ENCODE data around the gene BCL2L13.

Gene BCL2L13

DNA sequence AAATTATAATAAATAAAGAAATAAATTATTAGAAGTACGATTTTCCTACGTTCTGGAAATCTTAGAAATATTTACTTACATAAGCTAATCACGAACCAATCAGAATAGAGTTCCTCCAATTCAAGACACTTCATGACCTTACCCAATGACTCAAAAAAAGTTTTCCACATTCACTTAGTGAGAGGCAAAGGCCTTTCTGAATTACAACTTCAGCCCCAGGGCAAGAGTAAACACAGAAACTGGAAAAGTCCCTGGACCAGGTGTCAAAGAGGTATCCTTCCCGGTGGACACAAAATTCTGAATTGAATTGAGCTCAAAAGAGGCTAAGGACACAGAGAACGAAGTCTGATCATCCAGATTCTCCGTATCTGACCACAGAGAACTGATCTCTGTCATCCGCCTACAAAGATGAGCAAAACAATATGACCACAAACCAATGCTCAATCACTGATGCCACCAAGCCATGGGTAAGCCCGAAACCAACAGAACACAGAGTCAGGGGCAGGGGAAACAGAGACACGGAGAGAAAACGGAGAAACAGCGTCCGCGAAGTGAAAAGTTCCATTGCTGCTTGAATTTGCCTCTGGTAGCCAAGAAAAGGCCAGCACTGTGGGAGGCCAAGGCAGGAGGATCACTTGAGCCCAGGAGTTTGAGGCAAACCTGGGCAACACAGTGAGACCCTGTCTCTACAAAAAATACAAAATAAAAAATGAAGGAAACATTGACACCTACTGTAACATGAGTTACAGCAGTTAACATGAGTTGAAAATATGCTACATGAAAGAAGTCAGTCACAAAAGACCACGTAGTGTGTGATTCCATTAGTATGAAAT is 128.9 kb downstream of the BCL2L13 start:
- peak; percentile 38 to 61 for DNase-seq

DNA sequence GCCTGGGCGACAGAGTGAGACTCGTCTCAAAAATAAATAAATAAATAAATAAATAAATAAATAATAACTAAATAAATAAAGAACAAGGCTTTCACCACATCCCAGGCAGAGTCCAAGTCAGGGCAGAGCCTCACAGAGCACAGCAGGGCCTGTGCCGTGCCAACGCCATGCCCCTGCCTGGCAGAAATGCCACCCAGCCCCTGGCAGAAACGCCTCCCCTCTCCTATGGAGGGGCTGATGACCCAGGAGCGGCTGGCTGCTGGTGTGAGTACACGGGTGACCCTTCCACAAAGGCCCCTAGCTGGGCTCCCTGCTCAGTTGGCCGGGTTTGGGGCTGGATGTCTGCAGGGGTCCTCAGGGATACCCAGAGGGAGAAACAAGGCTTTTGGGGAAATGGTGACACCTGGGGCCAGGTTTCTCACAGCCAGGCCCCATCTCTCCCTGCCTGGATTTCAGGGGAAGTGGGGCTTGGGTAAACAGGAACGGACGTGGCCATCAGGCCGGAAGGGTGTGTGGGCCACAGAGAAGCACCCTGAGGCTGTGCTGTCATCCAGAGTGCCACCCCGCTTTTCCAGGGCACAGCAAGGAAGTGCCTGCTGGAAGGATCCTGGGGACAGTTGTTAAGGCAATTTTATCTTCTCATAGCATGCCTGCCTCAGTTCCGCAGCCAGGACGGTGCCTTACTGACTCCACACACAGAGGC is 130.6 kb downstream of the BCL2L13 start:
- peak; percentile 61 to 79 for DNase-seq

DNA sequence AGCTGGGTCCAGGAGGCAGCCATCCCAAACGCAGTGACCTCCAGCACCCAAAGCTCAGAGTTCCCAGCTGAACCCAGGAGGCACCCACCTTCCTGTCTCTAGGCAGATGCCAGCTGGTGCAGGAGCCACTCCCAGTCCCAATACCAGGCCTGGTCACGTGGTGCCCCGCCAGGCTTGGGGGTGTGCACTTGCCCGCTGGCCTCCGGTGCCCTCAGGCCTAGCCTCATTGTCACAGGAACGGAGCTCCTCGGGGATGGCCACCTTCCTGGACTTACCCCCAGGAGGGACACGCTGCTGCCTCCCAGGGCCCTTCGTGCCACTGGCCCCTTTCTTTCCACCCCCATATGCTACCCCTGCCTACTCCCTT is 131.1 kb downstream of the BCL2L13 start:
- DNase-seq, result no peak

DNA sequence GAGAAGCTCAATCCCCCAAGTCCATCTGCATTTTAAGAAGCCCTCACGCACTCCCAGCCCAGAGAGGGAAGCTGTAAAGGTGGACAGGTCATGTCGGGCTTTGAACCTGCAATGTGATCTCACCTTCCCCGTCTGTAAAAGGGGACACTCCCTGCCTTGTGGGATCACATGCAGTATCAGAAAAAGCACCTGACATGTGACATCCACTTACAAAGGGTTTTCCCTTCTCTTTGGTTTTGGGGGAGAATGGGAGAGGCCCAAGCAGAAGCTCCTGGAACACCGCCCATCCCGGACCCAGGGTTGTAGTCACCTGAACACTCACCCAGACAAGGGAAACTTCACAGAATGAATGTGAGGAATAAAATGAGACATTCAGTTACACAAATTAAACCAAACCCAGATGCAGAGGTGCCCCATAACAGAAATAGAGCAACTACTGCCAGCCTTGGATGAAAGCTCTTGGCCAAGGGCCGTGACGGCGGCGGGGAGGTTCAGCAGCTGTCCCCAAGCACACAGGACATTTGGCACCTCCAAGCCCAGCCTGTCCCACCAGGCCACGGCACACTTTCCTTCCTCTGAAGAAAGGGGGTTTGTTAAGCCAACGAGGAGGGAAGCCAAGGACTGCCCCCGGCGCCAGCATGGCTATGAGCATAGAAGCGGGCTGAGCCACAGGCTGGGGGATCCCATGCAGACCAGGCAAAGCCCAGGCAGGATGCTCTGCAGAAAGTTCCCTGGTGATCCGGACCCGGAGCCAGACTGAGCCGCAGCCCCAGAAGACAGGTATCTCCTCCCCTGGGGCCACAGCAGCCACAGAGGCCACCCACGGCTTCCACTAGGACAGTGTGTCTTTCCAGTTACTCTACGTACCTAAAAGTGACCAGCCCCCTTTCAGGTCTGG is 131.9 kb downstream of the BCL2L13 start:
- peak in 1 of 2 donors; percentile 29 for DNase-seq

DNA sequence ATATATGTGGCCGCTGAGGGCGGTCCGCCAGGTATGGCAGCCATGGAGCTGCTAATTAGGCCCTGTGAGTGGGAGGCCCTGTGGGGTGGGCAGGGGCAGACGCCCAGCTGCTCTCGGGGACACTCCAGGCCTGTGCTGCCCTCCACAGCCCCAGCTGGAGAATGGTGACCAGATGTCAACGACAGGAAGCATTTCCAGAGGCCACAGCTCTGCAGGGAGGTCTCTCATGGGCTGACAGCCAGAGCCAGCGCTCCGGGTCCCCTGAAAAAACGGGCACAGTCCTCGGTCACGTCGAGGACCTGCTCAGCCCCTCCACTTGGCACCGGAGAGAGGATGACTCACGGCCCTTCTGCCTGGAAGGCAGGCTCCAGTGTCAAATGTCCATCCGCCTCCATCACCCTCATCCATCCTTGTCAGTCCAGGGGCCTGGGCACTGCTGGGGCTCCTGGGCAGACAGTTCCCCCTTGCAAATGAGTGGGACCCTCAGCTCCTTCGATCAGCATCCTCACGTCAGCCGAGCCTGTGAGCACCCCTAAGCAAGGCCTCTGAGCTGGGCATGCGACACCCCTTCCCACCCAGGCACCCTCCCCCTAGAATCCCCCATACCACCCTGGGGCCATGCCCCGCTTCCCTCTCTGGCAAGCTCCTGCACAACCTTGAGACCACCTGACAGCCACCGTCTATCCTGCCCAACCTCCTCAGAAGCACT is 133.8 kb downstream of the BCL2L13 start:
- no peak for DNase-seq

DNA sequence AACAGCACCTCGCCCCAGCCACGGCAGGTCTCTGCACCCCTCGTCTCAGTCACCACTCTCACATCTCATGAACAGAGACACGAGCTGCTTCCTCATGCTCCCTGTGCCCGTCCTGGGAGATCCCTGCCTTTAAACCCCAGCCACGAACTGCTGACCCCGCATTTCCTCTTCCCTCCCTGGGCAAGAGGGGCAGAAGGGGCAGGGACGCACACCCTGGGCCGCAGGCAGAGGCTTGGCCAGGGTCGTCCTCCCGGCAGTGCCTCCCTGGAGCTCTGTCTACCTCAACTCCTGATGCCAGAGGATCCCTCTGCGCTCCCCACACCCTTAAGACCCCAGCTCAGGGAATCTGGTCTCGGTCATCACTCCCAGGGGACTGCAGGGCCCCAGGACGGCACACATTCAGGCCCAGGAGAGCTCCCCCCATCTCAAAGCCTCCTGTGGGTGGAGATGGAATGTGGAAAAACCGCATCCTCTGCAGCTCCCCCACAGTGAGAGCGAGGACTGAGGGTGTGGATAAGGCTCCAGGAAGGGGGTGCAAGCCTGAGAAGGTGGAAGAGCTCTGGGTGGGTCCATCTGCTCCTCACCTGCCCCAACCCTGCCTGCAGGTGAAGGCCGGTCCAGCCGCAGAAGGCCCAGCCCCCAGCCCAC is 134.5 kb downstream of the BCL2L13 start:
- peak; percentile 45 to 62 for DNase-seq

DNA sequence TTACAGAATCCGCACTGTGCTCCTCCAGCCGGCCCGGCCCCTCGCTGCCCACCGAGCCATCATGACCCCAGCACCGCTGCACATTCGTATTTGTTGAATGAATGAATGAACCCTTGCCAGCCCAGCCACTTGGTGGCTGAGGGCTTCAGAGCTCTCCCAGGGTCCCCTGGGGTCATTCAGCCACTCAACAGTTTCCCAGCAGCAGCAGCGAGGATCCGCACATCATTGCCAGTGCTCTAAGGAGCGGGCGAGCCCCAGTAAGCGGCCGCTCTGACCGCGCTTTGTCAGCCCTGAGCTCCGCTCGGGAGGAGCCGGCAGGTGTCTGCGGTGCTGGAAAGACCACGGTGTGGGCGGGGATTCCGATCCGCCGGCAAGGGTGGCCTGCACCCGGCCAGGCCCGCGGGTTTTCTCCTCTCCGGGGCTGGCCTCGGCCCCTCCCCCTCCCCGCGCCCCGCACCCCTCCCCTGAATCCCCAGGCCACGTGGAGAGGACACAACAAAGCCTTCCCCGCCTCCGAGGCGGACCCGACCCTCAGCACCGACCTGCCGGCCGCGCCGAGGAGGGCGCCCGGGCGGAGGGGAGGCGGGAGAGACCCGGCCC is 135.1 kb downstream of the BCL2L13 start:
- peak; percentile 32 to 45 for DNase-seq

DNA sequence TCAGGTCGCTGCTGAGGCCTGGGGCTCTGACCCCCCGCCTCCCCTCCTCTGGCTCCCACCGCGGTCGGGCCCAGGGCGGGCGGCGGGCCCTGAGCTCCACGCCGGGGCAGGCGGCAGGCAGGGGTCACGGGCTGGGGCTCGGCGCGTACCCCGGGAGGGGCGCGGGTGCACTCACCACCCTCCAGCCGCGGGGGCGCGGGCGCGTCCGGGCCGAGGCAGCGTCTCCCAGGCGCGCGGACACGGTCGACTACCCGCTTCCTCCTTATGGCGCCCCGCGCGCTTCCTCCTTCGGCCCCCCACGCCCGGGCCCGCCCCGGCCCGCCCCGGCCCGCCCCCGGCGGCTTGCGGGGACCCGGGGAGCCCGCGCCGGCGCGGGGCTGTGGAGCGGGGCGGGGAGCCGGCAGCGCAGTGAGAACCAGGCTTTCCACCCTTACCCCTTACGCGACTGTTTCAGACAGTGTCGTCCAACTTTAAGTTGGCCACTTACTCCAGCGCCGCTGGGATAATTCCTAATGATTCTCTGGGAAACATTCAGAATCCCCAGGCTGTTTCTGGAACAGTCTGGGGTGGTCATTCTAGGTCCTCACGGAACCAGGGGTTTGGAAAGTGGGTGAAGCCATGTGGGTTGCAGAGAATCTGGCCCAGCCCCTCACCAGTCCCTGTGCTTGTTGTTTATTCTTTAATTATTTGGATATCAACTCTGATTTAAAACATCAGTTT is 135.8 kb downstream of the BCL2L13 start, which contains the start of gene BID:
Gene BID (minus strand): TSS at position 264 of the 720 bp plus-strand sequence. CDS start 24,353 bp downstream, outside the sequence.
- DNase-seq, result peak; percentile 71 to 73

DNA sequence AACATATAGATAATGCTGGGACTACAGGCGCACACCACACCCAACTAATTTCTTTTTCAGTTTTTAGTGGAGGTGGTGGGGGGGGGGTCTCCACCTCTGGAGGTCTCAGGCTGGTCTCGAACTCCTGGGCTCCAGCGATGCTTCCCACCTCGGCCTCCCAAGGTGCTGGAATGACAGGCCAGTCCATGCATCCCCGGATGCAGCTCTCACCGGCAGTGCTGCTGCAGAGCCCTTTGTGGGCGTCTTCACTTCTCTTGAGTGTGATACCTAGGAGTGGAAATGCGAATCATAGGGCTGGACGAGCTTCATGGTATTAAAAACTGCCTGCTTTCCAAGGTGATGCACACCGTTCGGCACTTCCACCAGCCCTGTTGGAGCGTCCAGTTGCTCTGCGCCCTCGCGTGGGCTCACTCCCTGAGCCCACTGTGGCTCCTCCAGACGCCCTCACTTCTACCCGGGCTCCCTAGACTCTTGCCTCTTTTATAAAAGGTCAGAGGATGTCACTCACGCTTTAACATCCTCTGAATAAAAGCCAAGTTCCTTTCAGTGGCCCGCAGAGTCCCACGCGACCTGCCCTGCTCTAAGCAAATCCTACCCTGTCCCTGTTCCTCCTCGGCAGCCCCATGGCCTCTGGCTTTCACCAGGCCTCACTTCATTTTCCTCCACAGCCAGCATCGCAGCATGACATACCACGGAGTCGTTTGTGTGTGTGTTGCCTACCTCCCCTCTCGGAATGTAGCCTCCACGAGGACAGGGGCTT is 136.5 kb downstream of the BCL2L13 start:
- DNase-seq, result peak; percentile 24 to 31

DNA sequence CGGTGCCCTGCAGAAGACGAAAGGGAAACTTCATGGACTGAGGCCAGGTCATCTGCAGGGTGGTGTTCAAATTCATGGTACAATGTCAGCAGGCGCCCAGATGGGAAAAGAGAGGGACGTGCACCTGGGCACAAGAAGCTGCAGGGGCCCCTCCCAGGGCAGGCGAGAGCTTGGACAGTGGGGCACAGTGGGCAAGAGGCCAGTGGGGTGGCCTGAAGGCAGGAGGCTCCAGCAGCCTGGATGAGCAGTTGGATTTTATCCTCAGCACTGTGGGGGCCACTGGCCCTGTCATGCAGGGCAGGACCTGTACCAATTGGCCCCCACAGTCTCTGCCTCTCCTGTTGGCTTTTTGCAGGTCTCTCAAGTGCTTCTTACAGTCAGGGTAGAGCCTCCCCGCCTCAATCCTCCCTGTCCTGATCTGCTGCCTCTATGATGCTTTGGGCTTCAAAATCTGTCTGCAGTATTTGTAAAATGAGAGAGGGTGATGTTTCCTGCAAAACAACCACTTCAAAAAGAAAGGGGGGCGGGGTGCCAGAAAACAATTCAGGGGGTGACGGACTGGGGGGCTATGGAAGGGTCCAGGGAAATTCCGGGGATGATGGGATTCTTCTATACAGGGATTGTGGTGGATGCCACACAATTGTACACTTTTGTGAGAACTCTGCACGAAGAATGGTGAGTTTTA is 137.4 kb downstream of the BCL2L13 start:
- DNase-seq, result no peak

DNA sequence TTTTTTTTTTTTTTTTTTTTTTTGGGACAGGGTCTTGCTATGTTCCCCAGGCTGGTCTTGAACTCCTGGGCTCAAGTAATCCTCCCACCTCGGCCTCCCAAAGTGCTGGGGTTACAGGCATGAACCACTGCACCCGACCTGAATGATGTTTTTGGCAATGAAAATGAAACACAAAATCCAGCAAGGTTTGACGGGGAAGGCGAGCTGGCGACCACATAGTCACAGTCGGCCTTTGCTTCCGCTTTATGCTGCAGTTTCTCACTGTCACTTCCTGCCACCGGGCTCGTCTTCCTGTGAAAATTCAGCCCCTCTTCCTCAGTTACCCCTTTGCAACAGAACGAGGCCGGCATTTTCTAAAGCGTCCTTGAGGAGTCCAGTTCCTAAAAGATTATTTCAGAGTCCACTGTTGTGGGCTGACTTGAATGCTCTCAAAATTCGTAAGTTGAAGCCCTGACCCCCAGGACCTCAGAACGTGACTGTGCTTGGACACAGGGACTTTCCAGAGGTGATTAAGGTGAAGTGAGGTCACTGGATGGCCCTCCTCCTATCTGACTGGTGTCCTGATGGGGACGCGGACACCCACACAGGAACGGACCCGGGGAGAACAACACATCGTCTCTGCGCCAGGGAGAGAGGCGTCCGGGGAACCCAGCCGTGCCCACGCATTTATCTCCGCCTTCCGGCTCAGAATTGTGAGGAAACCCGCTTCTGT is 138.6 kb downstream of the BCL2L13 start:
- peak; percentile 89 to 97 for DNase-seq

DNA sequence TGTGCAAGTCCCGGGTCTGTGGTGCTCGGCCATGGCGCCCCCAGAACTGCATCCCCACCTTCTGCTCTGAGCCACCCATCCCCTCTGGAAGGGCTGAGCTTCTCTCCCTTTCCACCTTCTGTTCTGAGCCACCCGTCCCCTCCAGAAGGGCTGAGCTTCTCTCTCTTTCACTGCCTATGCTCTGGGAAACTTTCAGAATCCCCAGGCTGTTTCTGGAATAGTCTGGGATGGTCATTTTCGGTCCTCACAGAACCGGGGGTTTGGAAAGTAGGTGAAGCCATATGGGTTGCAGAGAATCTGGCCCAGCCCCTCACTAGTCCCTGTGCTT is 139.1 kb downstream of the BCL2L13 start:
- no peak for DNase-seq

DNA sequence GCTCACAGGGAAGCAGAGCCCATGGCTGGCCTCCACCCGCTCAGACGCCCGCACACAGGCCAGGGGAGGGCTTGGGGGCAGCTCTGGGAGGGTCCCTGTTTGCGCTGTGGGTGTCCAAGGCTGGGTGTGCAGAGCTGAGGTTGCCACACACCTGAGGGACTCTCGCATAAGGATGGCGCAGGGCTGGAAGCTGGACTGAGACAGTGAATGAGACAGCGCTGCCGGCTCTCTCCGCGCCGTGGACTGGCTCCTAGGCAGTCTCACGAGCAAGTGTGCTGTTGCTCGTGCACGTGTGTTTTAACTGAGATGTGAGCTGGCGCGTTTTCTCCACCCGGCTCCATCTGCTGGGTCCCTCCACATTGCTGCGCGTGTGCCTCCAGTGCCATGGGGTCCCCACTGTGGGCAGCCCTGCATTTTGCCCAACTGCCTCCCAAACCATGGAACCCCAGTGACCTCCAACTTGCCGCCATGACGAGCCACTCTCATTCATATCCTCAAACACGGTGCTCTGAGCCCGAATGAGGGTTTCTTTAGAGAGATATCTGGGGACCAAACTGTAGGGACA is 139.9 kb downstream of the BCL2L13 start:
- DNase-seq, result no peak

DNA sequence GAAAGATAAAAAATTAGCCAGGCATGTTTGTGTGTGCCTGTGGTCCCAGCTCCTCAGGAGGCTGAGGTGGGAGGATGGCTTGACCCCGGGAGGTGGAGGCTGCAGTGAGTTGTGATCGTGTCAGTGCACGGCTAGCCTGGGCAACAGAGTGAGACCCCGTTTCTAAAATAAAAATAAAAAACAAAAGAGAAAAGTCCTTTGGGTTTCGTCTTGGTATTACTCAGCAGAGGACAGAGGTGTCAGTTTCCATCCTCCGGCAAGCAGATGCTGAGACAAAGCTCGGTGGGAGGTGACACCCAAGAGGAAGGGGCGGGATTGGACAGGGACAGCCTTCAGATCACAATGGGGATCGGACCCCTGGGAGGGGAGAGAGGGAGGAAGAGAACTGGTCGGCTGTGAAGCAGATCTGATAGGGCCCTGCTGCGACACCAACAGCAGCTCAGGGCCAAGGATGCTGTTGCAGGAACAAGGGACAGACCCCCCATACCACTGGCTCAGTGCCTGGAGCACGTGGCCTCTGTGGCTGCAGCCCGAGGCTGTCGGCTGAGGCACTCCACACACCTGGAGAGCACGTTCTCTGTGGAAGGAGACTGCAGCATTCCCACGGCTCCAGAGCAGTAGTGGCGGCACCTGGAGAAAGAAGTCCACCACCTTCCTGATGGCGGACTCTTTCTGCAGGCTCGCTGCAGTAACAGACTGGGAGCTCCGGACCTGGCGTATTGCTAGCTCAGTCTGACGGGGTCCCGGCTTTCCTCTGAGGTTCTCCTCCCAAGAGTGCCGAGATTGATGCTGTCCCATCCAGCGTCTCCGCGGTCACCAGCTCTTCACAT is 140.9 kb downstream of the BCL2L13 start:
- DNase-seq, result no peak

DNA sequence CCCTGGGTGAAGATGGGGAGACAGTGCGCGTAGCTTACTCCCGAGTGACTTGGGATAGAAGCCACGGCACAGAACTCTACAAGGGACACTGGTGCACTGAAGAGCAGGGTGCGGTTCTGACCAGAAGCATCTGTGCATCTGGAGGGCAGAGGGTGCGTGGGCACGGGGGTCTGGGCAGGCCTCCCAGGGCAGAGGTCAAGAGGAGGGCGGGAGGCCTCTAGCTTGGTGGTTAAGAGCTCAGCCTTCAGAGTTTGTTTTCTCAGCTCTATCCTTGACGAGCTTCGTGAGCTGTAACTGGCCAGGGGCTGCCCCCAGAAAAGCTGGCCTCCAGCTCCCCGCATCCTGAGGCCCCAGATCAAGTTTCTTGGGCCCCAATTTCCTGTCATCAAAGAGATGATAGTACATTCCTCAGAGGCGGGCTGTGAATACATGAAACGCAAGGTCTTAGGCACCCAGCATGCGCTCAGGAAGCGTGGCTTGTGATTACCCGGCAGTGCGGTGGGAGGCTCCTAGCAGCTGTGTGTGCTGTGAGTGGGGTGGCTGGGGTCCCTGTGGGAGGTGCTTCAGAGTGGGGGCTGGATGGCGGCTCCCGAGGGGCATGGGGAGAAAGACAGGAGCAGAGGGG is 141.7 kb downstream of the BCL2L13 start:
- DNase-seq, result no peak

Data from inflammatory macrophage treated with lipopolysaccharide for 1 hour (primary cell).